Left kidney (tissue), 2 donors: Measurements from ENCODE around the gene UBE2N. TPM values are rescaled to one million over a fixed set of nuclear protein-coding genes. Genes with fewer than 3 reads are reported as not detected.
A peak's percentile ranks its signal among the peaks of the same experiment; 100 is the strongest.

Experiments
- DNase-seq: peaks from one replicate; pipeline ENCODE4 v3.0.0-alpha.2; 2013
- polyA plus RNA-seq: library from polyadenylated mRNA; unstranded; fragments of 120-200 nt; gene quantifications from one replicate; pipeline ENCODE4 v1.2.1, GENCODE V29; 2013; ENCODE audit not compliant: insufficient read length

The UBE2N gene
- polyA plus RNA-seq, 1 donor: 173 TPM

DNA sequence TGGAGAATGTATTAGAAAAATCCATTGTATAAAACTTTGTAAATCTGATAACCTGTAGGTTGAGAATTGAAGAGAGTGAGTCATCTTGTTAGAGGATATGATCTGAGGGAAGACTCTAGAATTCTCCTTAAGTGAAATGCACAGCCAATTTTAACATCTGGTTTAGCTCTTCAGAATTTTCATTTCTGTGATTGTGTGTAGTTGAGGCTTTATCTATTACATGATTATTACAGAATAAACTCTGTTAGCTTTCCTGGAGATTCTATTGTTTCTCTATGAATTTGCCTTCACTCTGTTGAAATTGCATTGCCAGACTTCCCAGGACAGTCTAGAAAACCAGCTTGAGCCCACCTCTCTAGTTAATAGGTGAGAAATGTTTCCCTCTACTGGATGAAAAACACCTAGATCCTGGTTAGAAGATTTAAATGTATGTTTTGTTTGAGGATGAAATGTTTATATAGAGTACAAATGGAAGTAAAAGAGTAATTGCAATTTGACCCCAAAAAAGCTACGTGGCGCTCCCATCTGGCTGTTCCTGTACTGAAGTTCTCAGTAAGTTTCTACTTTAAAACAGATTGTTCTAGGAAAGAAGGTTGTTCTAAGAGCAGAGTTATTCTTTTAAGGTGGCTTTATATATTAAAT, 61.1 kb downstream of the UBE2N start:
- DNase-seq: peak; percentile 70

DNA sequence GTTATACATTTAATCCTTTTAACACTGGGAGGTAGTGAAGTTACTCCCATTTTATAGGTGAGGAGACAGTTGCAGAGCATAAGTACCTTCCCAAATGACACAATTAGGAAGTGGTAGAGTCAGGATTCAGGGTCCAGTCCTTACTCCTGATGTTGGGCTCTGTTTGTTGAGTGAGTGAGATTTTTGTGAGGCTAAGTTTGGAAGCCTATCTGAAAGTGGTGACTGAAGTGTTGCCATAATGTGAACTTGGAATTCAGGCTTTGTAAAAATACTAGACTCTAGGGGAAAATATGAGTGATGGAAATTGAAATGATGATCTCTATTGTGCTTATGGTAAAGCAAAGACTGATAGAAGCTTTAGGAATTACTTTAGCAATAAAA, 61.8 kb downstream of the UBE2N start:
- no peak for DNase-seq

DNA sequence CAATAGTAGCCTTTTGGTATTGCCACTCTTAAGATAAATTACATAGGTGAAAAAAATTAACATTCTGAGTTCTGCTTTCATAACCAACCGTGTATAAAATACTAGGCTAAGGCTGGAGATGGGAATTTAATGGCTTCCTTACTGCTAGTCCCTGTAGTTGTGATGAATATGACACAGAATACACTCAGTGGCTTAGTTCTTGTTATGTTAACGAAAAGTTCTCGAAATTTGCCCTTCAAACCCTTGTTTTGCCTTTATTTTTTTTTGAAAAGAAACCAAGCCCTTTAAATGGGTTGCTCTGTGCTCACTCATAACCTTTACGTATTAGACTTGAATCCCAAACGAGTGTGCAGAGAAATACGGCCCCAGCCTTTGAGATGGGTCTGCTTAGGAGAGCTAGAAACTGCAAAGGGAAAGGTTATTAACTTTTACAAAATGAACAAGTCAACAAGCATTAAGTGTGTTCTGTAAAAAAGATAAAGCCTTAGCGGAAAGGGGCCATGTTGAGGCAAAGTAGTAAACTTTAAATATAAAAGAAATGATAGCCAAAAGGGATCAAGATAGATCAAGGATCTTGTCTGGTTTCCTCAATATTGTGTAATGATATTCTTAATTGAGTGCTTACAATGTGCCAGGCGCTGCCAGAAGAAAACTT, 62.3 kb downstream of the UBE2N start:
- peak; percentile 33 for DNase-seq

DNA sequence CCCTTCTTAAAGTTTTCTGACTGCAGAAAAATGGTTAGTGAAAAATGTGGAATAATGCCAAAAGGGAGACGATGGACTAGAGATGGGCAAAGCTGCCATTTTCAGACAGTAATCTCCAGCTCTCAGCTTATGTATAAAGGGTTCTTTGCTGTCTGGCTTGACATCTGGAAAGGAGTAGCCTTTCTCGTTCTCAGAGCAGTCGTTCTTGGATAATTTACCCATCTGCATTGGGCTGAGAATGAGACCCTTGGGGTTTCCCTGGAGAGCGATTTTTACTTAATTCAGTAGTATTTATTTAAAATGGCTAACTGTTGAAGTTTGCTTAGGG, 62.8 kb downstream of the UBE2N start:
- DNase-seq: peak; percentile 37

DNA sequence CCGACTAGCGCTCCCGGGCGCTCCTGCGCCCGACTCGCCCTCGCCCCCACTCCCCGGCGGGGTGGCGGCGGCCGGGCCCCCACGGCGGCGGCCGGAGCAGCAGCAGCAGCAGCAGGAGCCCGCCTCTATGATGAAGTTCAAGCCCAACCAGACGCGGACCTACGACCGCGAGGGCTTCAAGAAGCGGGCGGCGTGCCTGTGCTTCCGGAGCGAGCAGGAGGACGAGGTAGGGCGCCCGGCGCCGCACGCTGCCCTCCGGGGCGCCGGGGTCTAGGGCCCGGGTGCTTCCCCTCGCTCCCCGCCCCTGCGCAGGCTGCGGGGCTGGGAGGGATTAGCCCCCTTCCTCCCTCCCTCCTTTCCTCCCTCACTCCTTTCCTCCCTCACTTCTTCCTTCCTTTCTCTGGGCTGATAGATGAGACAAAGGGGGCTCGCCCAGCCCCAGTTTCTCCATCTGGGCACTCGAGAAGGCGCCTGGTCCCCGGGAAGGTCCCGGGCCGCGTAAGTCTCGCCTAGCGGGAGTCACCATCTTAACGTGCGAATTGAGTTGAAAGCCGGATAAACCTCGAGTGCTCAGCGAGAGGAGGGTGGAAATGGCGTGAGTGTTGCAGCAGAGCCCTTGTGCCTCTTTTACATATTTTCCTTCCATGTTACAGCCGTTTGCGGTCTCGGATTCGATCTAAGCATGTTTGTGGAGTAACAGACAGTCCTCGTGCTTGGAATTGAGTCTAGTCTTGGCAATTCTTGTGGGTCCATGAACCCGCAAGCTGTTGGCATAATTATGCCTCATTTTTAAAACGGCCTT, 63.4 kb downstream of the UBE2N start:
- DNase-seq: peak; percentile 56

DNA sequence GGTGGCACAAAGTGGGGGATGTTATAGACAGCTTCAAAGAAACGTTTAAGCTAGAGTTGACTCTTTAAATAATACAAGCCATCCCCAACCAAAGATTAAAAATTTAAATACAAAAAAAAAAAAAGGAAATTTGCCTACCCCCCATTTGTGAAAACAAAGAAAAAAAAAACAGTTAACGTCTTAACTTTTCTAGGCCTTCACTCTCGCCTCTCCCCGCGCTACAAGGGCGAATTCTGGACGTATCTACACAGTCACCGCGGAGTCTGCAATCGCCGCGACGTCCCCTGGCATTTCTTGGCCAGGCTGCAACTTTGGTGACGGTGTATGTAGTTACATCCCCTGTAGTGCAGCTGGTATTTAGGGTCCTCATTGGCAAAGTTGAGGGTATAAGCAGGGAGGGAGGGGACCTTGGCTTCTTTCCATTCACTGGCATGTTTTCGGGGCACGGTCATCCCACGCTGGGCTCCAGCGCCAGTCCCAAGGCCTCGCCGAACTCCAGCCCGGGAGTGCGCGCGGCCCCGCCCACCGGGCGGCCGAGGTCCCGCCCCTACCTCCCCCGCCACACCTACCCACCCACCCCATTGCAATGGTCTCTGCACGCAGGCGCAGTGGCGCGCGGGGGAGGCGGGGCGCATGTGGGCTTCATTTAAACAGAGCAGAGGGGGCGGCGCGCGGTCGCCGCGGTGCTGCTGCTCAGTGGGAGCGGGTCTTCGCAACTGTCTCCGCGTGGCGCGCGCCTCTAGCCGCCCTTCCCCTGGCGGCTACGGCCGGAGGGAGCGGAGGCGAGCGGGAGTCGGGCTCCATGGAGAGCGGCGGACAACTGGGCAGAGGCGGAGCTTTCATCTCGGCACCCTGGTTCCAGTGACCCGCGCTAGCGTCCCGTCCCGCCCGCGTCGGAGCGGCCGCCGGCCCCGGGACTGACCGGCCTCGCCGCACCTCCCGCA, 64.2 kb downstream of the UBE2N start, which contains the start of gene NUDT4:
Gene NUDT4, plus strand, starts transcription at position 674 of the 944 bp plus-strand sequence. CDS start 398 bp downstream, outside the sequence.
- DNase-seq: peak; percentile 97

DNA sequence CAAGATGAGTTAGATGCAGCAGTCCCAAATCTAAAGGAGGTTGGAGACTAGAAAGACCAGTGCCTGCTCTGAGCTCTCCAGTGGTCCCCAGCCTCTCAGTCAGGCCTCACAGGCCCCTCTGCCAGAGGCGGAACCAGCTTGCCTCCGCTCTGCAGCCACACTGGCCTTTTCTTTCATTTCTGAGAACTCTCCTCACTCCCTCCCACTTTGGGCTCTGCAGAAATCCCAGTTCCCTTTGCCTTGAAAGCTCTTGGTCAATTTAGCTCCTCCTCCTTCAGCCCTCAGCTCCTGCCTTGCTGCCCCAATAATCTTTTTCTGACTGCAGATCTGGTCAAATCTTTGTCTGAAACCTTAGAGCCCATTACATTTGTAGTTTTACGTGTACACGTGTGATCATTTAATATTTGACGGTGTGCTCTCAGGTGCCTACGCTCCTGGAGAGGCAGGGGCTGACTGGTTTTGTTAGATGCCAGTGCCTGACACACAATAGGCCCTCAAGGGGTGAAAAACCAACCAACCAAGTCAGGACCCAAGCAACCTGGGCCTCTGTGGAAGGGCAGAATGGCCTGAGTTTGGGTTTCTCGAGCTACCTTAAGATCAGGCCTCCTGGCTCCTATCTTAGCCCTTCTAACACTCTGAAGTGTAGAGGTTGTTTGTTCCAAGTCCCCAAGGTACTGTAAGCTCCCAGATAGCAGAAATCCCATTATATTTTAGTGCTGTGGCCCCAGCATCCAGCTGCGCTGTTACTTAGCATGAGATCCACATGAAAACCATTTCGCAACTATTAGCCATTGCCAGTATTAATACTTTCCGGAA, 65.1 kb downstream of the UBE2N start:
- DNase-seq: no peak

DNA sequence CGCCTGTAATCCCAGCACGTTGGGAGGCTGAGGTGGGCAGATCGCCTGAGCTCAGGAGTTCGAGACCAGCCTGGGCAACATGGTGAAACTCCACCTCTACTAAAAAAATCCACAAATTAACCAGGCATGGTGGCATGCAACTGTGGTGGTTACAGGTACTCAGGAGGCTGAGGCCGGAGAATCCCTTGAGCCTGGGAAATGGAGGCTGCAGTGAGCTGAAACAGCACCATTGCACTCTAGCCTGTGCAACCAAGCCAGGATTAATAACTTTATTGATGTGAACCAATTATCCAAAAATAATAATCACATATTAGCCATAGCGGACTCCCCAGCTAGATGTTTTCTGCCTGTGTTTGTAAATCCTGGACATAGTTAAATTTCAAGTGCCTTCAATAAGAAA, 65.8 kb downstream of the UBE2N start:
- DNase-seq: no peak

DNA sequence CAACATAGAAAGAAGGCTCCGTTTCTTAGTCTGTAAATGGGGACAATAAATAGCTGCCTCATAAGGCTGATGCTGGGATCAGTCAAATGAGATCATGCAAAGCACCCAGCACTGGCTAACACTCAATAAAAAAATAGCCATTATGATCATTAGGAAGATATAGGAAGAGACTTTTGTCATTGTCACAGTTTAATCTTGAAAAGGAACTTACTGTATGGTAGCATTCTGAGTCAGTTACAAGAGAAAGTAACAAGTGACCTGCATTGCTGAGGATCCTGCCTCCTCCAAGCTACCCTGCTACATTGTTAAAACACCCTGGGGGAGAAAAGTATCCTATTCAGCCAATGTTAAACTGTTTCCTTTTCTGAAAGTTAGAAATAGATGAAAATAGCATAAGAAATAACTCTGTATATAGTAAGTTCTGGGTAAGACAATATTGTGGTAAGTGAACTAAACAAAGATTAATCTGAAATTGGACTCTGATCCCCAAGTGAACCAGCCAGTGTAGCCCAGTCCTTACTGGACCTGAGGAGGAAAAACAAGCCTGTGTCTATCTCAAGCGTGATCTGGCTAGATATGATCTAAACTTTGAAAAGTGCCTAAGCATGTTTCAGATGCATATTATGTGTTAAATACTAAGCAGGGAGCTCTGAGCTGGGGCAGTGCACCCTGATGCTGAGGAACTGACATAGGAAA, 67.6 kb downstream of the UBE2N start:
- no peak for DNase-seq

DNA sequence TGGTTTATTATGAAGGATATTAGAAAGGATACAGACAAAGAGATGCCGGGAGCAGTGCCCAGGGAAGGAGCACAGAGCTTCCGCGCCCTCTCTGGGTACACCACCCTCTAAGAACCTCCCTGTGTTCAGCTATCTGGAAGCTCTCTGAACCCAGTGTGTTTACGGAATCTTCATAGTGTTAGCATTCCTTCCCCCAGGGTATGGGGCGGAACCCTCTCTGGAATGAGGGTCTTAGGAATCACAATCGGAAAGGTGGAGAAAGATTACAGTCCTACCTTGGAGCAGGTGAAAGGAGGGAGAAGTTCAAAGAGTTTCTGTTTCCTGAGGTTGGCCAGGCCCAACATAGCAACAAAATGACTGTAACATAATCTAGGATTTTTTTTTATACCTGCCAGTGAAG, 70.8 kb downstream of the UBE2N start:
- no peak for DNase-seq

DNA sequence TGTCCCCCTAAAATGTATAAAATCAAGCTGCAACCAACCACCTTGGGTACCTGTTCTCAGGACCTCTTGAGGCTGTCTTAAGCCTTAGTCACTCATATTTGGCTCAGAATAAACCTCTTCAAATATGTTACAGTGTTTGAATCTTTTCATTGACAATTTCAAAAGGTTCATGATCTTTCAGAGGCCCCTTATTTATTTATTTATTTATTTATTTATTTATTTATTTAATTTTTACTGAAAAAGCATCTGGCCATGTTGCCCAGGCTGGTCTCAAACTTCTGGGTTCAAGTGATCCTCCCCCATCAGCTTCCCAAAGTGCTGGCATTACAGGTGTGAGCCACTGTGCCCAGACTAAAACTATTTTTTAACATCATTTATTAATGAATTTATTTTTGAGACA, 72.2 kb downstream of the UBE2N start:
- DNase-seq: no peak

DNA sequence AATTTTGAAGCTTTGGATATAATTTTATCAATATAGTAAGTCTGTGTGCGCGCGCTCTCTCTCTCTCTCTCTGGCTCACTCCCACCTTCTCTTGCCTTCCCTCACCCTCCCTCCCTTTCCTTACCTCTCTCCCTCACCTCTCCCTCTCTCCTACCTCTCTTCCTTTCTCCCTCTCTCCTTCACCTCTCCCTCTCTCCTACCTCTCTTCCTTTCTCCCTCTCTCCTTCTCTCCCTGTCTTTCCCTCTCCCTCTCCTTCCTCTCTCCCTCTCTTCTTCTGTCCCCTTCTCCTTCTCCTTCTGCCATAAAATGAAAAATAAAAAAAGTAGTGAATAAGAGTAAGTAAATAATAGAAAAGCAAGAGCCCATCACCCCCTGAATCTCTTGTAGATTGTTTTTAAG, 73.0 kb downstream of the UBE2N start:
- DNase-seq: no peak

DNA sequence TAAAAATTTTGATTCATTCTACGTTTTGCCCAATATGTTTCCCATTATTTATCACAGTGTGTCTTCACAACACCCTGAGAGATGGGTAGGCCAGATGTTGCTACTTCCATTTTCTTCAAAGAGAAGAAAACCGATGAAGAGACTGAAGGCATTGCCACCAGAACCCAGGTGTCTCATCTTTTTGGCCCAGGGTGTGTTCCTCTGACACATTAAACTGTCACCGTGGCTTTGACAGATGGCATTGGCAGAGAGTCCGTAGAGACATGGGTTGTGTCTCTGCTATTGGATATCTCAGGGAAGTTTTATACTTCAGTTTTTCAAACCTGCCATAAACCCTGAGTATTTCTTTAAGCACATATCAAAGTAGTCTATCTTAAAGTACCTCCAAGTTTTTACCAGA, 75.3 kb downstream of the UBE2N start:
- DNase-seq: no peak

DNA sequence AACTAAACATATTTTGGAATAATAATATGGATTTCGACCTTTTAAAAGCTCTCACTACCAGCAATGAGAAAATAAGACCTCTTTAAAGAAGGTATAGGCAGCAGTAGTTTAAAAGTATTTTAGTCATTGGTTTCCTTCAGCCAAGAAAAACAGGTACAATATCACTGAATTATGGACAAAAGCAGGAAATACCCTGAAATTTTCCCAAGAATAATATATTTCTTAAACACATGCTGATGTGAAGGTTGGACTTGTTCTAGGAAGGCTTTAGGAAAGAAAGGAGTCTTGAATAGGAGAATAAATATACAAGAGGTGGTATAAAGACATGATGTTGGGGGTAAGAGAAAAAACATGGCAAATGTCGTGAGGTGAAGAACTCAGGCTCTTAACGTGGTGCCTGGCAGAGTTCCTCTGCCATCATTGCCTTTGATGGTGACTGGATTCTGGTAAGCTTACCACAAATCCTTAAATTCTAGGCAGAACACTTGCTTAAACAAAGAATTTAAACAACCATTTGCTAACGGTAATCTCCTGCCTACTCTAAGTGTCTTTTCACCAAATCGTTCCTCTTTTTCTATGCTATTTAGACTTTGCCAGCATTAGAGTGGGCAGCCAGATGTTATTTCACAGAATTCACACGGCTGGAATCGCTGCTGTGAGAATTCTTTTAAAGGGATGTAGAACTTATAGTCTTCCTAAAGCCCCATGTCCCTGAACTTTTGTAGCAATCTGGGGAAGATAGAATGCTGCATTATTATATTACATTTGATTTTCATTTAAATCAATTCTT, 75.9 kb downstream of the UBE2N start:
- no peak for DNase-seq

DNA sequence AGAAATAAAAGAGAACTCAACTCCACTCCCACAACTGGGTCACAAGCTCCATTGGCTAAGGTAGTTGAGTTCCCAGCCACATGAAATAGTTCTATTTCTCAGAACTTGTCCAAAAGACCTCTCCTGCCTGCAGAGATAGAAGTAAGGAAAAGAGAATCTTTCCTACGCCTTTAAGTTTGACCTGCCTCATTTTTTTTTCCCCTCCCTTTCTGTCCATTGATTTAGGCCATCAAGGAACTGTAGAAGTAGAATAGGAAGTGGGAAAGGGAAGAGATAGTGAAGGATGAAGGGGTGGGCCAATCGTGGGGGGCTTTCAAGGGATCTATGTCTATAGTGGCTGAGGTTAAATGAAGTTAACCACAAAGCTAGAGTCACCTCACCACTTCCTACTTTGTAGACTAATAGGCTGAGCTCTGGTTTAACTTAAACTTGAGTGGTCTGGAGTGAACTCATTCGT, 77.9 kb downstream of the UBE2N start:
- no peak for DNase-seq

DNA sequence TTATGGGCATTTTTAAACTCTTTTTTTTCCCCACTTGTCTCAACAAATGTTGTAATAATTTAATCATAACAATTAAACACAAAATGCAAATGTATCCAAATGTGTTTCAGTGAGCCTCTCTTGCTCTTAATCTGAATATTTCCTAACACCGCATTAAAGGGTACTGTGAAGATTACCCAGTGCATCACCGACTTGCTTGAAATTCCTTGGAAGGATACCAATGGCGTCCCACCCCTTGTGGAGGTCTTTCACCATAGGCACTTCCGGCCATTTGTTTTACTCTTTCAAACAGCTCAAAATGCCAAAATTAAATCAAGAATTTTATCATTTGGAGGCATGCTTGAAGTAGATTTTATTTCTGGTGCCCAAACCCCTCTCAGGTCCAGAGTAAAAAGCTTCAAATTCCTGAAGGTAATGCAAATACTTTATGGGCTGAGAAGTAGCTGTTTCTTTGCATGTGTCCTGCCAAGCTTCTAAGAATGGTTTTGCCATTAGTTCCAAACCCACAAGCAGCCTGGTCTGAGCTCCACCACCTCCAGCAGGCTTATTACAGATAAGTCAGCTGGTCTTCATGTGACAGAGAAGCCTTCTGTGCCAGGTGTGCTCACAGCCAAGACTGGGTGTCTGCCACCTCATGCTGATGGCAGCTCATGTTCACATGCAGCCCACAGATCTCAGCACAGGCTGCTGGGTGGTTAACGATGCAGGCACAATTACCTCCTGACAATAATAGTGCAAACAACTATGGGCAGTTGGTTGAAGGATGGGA, 80.4 kb downstream of the UBE2N start:
- DNase-seq: no peak

DNA sequence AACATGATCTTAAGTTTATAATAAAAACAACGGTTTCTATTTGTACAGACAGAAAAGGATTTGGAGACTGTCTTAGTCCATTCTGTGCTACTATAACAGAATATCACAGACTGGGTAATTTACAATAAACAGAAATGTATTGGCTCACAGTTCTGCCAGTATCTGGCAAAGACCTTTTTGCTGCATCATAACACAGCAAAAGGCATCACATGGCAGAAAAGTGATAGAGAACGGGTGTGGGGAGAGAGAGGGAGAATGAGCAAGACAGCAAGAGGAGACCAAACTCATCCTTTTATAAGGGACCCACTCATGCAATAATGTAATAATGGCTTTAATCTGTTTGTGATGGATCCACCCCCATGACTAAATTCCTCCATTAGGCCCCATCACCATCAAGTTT, 81.1 kb downstream of the UBE2N start:
- no peak for DNase-seq

DNA sequence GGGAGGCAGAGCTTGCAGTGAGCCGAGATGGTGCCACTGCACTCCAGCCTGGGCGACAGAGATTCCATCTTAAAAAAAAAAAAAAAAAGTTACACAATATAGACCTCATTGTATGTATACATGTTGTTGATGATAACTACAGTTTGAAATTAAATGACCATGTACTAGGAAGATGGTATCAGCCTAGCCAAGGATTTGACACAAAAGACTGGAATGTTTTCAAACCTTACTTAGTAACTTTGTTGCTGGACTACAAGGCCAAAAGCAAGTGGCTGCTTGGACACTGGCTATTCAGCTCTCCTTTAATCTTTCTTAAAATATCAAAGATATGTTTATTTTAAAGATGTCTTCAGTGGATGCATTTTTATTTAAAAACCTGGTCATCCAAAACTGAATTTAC, 82.9 kb downstream of the UBE2N start:
- no peak for DNase-seq

DNA sequence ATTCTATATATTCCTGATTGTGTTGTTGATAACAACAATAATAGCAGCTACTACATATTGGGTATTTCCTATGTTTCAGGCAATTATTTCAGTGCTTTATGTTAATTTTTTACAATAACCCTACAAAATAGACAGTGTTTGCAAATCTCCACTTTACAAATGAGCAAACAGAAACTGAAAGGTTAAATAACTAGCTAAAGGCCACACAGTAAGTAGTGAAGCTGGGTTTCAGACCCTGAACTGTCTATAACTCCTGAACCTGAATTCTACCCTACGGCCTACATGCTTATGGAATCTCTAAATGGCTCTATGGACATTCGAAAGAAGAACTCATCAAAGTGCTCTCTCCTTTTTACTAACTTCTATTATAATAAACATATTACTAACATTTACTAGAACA, 83.7 kb downstream of the UBE2N start:
- DNase-seq: no peak
